Heart right ventricle (tissue), 16 donors: Measurements from ENCODE around the gene NRXN3. TPM values are rescaled to one million over a fixed set of nuclear protein-coding genes. Genes with fewer than 3 reads are reported as not detected.

Source experiments
- ATAC-seq, 8 donors: fragments of 200-7000 bp; cut with Tn5 transposase; one replicate each; pipeline ENCODE4 v1.9.1; 2020; ENCODE audit warnings: mild to moderate bottlenecking in 8 of 8, moderate library complexity in 8 of 8, moderate number of reproducible peaks in 1 of 8
- DNase-seq, 2 donors: peaks; one replicate each; pipeline ENCODE4 v3.0.0-alpha.2; 2020
- H3K27ac ChIP-seq, 10 donors: fragments of 200-600 bp; sonication (generic) in 2 of 10; one replicate each; pipeline versions ENCODE4 v1.5.0 to v1.8.0; 2020 to 2022; ENCODE audit warnings: mild to moderate bottlenecking in 3 of 10
- H3K27me3 ChIP-seq, 7 donors: fragments of 200-600 bp; one replicate each; pipeline ENCODE4 v1.8.0; 2021 to 2022; ENCODE audit warnings: mild to moderate bottlenecking in 2 of 7
- H3K36me3 ChIP-seq, 9 donors: fragments of 200-600 bp; sonication (generic) in 1 of 9; one replicate each; pipeline versions ENCODE4 v1.5.0 to v1.8.0; 2020 to 2022; ENCODE audit warnings: mild to moderate bottlenecking in 2 of 9
- H3K4me1 ChIP-seq, 9 donors: fragments of 200-600 bp; sonication (generic) in 1 of 9; one replicate each; pipeline versions ENCODE4 v1.5.0 to v1.8.0; 2020 to 2022; ENCODE audit warnings: mild to moderate bottlenecking in 4 of 9
- H3K4me3 ChIP-seq, 10 donors: fragments of 200-600 bp; sonication (generic) in 2 of 10; one replicate each; pipeline versions ENCODE4 v1.5.0 to v1.8.0; 2020 to 2022; ENCODE audit warnings: mild to moderate bottlenecking in 7 of 10, moderate library complexity in 2 of 10
- H3K9me3 ChIP-seq, 11 donors: fragments of 200-600 bp in 10 of 11; sonication (generic) in 2 of 11; one replicate each; pipeline versions ENCODE4 v1.5.0 to v1.8.0; 2013 to 2022; ENCODE audit warnings: mild to moderate bottlenecking in 2 of 11, control low read depth in 1 of 11, moderate library complexity in 1 of 11
- WGBS, 2 donors: extraction: QIAGEN DNeasy Blood & Tissue Kit; methylation state at CpG; one replicate each; pipeline ENCODE4 v1.1.7; 2013; ENCODE audit warnings: inconsistent platforms in 1 of 2; 5-methylcytosine and 5-hydroxymethylcytosine counted together
- intact Hi-C, 10 donors: fragments of 100-400 bp; cut with DNase I; formaldehyde crosslinking; loops; one replicate each; pipeline versions ENCODE4 v1.11.1 to v1.14.2; 2022
- polyA plus RNA-seq, 2 donors: library from polyadenylated mRNA; stranded (reverse); fragments of 200-250 nt; gene quantifications; one replicate each; pipeline ENCODE4 v1.2.3, GENCODE V29; 2013
- total RNA-seq, 10 donors: library from RNA; stranded (reverse); fragmentation: NEBNext Ultra II Directional in 3 of 10; extraction: Animal tissue kit (Norgen Biotek cat#: 25700) in 3 of 10; gene quantifications; one replicate each; pipeline versions ENCODE4 v1.2.1 to v1.2.4, GENCODE V29; 2021 to 2023
- TF ChIP-seq, protein P1 (sequence below), 9 donors: fragments of 200-600 bp; sonication (generic) in 2 of 9; IDR thresholded peaks; one replicate each; pipeline versions ENCODE4 v1.5.0 to v1.8.0; 2021 to 2022; ENCODE audit warnings: antibody characterized with exemption in 9 of 9, mild to moderate bottlenecking in 5 of 9, moderate library complexity in 1 of 9
- donor health status: Arrhythmogenic right ventricular cardiomyopathy.
- donor health status: ischemic (EF 13 %, LVEDD 7.1; RV severe dilation, severe dysfunction).
- donor health status: healthy with polysubstance abuse.
- donor health status: DM: no; HTN: yes; CAD: no.
- donor health status: DM: no; HTN: no; CAD: no.
- donor health status: ischemic (EF 25% LVEDD 6.9; RV normal size, moderate dysfunction).
- donor health status: ischemic (EF 25% LVEDD 5.7; RV mildly dilated, moderate dysfunction).
- donor health status: healthy.
- donor health status: DM: yes; HTN: yes; CAD: no.
- donor health status: Ischemic cardiomyopathy.
- donor health status: ischemic (EF 35%, LVEDD 5.7; RV mildly dilated, moderate dysfunction).
- donor health status: nonischemic (EF 11% LVEDD 7.7; RV severe dilation, severe dysfunction).
- donor health status: DM: yes; HTN: yes; CAD: no.
- donor health status: PGD.
- donor health status: ischemic (EF 29% LVEDD 5.4; RV normal size, mild dysfunction).
- donor health status: nonischemic (EF 23%, LVEDD 6.1; RV moderate dilation, normal function).

The NRXN3 gene
- total and polyA plus RNA-seq, 12 donors = 0.23 to 1.8 (median 0.87) TPM

DNA sequence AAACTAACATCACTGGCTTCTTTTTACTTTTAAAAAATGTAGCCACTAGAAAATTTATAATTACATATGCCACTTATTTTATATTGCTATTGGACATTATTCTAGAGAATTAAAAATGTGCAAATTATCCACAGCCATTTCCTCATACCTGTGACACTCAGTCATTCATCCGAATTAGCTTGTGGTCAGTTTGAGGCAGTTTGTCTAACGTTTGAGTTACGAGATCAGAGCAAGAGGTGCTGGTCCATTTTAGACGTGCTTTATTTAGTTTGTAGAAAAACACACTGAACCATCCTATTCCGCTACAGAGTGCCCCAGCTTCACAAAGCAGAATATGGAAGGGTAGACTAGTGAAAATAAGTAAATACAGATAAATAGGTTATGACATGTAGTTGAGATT is 513.0 kb downstream of the NRXN3 start:
- peaks cover 0 to 4% (median 0%) of the 10 kb centered on the region in 7 donors for H3K27me3 ChIP-seq
- no peaks in the 10 kb centered on the region for H3K4me1 ChIP-seq
- TF ChIP-seq, protein P1, sequence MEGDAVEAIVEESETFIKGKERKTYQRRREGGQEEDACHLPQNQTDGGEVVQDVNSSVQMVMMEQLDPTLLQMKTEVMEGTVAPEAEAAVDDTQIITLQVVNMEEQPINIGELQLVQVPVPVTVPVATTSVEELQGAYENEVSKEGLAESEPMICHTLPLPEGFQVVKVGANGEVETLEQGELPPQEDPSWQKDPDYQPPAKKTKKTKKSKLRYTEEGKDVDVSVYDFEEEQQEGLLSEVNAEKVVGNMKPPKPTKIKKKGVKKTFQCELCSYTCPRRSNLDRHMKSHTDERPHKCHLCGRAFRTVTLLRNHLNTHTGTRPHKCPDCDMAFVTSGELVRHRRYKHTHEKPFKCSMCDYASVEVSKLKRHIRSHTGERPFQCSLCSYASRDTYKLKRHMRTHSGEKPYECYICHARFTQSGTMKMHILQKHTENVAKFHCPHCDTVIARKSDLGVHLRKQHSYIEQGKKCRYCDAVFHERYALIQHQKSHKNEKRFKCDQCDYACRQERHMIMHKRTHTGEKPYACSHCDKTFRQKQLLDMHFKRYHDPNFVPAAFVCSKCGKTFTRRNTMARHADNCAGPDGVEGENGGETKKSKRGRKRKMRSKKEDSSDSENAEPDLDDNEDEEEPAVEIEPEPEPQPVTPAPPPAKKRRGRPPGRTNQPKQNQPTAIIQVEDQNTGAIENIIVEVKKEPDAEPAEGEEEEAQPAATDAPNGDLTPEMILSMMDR (IDR thresholded peaks at IDR 0.05) = no peak
- no peak for ATAC-seq
- H3K27ac ChIP-seq = no peak overlapping the region
- H3K4me3 ChIP-seq = no peak overlapping the region
- no peaks in the 10 kb centered on the region for H3K9me3 ChIP-seq
- no peak for DNase-seq
- no peaks in the 10 kb centered on the region for H3K36me3 ChIP-seq
- intact Hi-C loops = no loop called here
- WGBS, 2 donors = 78 to 81% methylated on average over 5 of the region's 5 CpGs

DNA sequence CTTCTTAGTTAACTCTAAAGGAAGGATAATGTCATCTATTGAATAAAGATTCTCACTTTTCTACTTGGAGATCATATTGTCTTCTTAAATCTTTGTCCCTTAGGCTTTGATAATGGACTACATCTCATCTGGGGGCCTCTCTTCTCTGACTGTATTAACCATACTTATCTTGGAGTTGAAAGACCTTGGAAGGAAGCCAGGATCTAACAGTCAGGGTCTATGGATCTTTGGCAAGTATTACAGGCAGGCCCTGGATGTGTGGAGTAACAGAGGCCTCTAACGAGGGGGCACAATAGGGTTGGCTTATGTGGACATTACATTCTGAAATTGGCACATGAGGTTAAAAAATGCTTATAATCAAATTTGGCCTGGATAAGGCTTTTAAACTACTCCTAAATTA is 513.8 kb downstream of the NRXN3 start:
- 16 to 22% methylated on average over 1 of the region's 1 CpG for WGBS, 2 donors

DNA sequence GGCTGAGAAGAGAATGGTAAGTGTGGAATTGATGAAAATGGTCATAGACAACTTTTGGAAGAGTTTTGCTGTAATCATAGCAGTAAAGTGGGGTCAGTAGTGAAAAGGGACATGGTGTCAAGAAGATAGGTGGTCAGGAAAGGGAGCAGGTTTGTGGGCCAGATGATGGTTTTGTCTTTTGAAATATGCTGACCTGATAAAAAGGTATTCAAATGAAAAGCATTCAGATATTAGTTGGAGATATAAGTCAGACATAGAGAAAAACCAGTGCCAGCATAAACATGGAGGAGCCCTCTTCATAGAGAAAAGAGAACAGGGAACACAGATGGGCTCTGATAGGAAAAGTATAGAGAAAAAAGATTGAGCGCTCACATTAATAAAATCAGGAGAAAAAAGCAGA is 518.3 kb downstream of the NRXN3 start:
- Histone ChIP-seq H3K9me3 (no peaks in the 10 kb centered on the region), H3K27ac (no peak overlapping the region), H3K36me3 (no peaks in the 10 kb centered on the region), H3K4me3 (no peak overlapping the region), H3K27me3 (peaks cover 0 to 4% (median 0%) of the 10 kb centered on the region in 7 donors), H3K4me1 (no peaks in the 10 kb centered on the region)
- TF ChIP-seq, protein P1 (IDR thresholded peaks at IDR 0.05) = no peak
- intact Hi-C loops = no loop called here
- WGBS, 2 donors = 67 to 71% methylated on average over 1 of the region's 1 CpG
- ATAC-seq (no peak), DNase-seq (no peak)

More for the DNA sequence above, 513.8 kb downstream of the NRXN3 start:
- DNase-seq = no peak
- no peaks in the 10 kb centered on the region for H3K9me3 ChIP-seq
- no peaks in the 10 kb centered on the region for H3K36me3 ChIP-seq
- no peak overlapping the region for H3K4me3 ChIP-seq
- H3K27me3 ChIP-seq = peaks cover 0 to 4% (median 0%) of the 10 kb centered on the region in 7 donors
- TF ChIP-seq, protein P1 (IDR thresholded peaks at IDR 0.05) = no peak
- no peaks in the 10 kb centered on the region for H3K4me1 ChIP-seq
- intact Hi-C loops = no loop called here
- no peak for ATAC-seq
- no peak overlapping the region for H3K27ac ChIP-seq

GRCh38 chr14:78690836-78691235 is 520.7 kb downstream of the NRXN3 start:
- TF ChIP-seq, protein P1 (IDR thresholded peaks at IDR 0.05) = no peak
- no peaks in the 10 kb centered on the region for H3K4me1 ChIP-seq
- no peak overlapping the region for H3K4me3 ChIP-seq
- no peak overlapping the region for H3K27ac ChIP-seq
- intact Hi-C loops = no loop called here
- peaks cover 0 to 13% (median 0%) of the 10 kb centered on the region in 7 donors for H3K27me3 ChIP-seq
- ATAC-seq = no peak
- H3K9me3 ChIP-seq = no peaks in the 10 kb centered on the region
- no peak for DNase-seq
- no peaks in the 10 kb centered on the region for H3K36me3 ChIP-seq
- WGBS, 2 donors = 44 to 46% methylated on average over 2 of the region's 2 CpGs
